ENCODE measurements around the gene ABT1.

ABT1 gene

GRCh38 chr6:26553635-26554446, 42.9 kb upstream of the ABT1 start:
- no peaks in the 10 kb centered on the region for H3K27me3 ChIP-seq (replicated peaks in 2 of 5; ENCODE audit: control insufficient read depth in 4 of 5, insufficient read depth in 5 of 5, low read length in 4 of 5)
- H3K4me1 ChIP-seq (ENCODE audit: control extremely low read depth in 1 of 4, control insufficient read depth in 4 of 4, insufficient read depth in 4 of 4, low read length in 3 of 4) = peaks cover 10 to 22% (median 20%) of the 10 kb centered on the region in 4 experiments
- CTCF ChIA-PET = interaction anchor here (0.8 to 5.1 kb wide), 11 partner anchors 12 to 264 kb away, joined by 3 to 21 read pairs (median 4); partner anchors contain the start of gene HMGN4
- H3K27ac ChIP-seq (ENCODE audit: insufficient read depth in 1 of 2, low read depth in 1 of 2, low read length in 2 of 2, poor library complexity in 1 of 2, severe bottlenecking in 2 of 2) = peak overlapping the region in 1 of 2 experiments; percentile 78
- no peaks in the 10 kb centered on the region for H3K9me3 ChIP-seq (ENCODE audit: control extremely low read depth in 1 of 5, control insufficient read depth in 4 of 5, insufficient read depth in 2 of 5, low read depth in 1 of 5, low read length in 4 of 5)
- DNase-seq = peak; percentile 85 to 93 (median 92)
- POLR2A ChIA-PET = interaction anchor here (1.4 to 1.6 kb wide), 2 partner anchors 15 to 18 kb away, joined by 3 to 5 read pairs; no protein-coding TSS in a partner anchor
- peak overlapping the region in 6 of 7 experiments; percentile 75 to 100 (median 90) for H3K4me3 ChIP-seq (ENCODE audit: control insufficient read depth in 1 of 7, extremely low read depth in 1 of 7, insufficient read depth in 4 of 7, low read depth in 2 of 7, low read length in 6 of 7)
- H3K36me3 ChIP-seq (ENCODE audit: control insufficient read depth in 4 of 4, insufficient read depth in 4 of 4, low read length in 3 of 4) = no peaks in the 10 kb centered on the region
- 1% methylated on average over 19 of the region's 19 CpGs for WGBS (ENCODE audit: insufficient coverage)

DNA sequence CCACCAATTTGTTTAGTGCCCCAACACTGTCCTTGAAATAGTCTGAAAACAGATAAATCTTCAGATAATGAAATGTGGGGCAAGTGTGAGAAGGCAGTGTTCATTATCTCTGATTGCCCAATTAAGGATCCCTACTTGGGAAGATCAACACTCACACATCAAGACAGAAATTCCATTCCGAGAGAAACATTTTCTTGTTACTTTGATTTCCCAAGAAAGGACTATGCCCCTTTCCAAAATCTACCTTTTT, 42.4 kb upstream of the ABT1 start:
- DNase-seq = no peak
- ChIA-PET CTCF (interaction anchor here (1.1 to 5.1 kb wide), 9 partner anchors 12 to 265 kb away, joined by 3 to 21 read pairs (median 4); partner anchors contain the start of gene HMGN4), POLR2A (interaction anchor here (1.6 kb wide), 1 partner anchor 14 kb away, joined by 3 read pairs; no protein-coding TSS in a partner anchor)
- no peaks in the 10 kb centered on the region for H3K9me3 ChIP-seq (ENCODE audit: control extremely low read depth in 1 of 5, control insufficient read depth in 4 of 5, insufficient read depth in 2 of 5, low read depth in 1 of 5, low read length in 4 of 5)
- no peaks in the 10 kb centered on the region for H3K27me3 ChIP-seq (replicated peaks in 2 of 5; ENCODE audit: control insufficient read depth in 4 of 5, insufficient read depth in 5 of 5, low read length in 4 of 5)
- WGBS (ENCODE audit: insufficient coverage) = 33% methylated on average over 1 of the region's 1 CpG
- H3K27ac ChIP-seq (ENCODE audit: insufficient read depth in 1 of 2, low read depth in 1 of 2, low read length in 2 of 2, poor library complexity in 1 of 2, severe bottlenecking in 2 of 2) = peak overlapping the region in 1 of 2 experiments; percentile 78
- no peaks in the 10 kb centered on the region for H3K36me3 ChIP-seq (ENCODE audit: control insufficient read depth in 4 of 4, insufficient read depth in 4 of 4, low read length in 3 of 4)
- H3K4me1 ChIP-seq (ENCODE audit: control extremely low read depth in 1 of 4, control insufficient read depth in 4 of 4, insufficient read depth in 4 of 4, low read length in 3 of 4) = peaks cover 10 to 22% (median 20%) of the 10 kb centered on the region in 4 experiments
- H3K4me3 ChIP-seq (ENCODE audit: control insufficient read depth in 1 of 7, extremely low read depth in 1 of 7, insufficient read depth in 4 of 7, low read depth in 2 of 7, low read length in 6 of 7) = peak overlapping the region in 6 of 7 experiments; percentile 75 to 100 (median 90)

DNA sequence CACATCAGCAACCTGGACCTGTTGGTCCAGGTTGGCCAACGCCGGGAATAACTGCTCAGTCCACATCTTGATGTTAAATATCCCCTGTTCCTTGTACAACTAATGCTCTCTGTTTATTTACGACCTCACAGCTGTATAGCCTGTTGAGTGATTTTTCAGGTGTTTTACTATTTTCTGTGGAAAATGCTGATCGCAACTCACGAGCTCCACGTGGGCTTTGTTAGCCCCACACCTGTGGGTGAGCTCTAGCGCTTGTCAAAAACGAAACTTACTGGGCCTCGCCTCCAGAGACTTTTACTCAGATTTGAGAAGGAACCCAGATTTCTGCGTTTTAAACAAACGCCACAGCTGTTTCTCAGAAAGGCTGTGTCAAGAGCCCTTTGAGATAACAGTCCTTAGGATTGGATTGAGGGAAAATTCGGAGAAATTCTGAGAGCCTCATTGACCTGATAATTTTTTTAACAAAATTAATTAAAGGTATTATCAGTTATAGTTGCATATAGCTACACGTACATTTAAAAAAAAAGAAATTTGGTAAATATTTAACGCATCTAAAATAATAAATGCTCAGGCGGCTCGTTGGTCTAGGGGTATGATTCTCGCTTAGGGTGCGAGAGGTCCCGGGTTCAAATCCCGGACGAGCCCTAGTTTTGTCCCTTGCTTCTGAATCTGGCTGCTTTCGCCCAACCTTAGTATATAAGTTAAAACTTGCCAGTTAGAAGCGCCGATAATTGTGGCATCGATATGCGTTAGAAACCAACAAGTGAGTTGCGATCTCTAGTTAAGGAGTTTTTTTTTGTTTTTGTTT, 41.9 kb upstream of the ABT1 start:
- no peaks in the 10 kb centered on the region for H3K9me3 ChIP-seq (ENCODE audit: control extremely low read depth in 1 of 5, control insufficient read depth in 4 of 5, insufficient read depth in 2 of 5, low read depth in 1 of 5, low read length in 4 of 5)
- H3K27me3 ChIP-seq (replicated peaks in 2 of 5; ENCODE audit: control insufficient read depth in 4 of 5, insufficient read depth in 5 of 5, low read length in 4 of 5) = no peaks in the 10 kb centered on the region
- WGBS (ENCODE audit: insufficient coverage) = 14% methylated on average over 17 of the region's 27 CpGs
- no peaks in the 10 kb centered on the region for H3K36me3 ChIP-seq (ENCODE audit: control insufficient read depth in 4 of 4, insufficient read depth in 4 of 4, low read length in 3 of 4)
- H3K27ac ChIP-seq (ENCODE audit: insufficient read depth in 1 of 2, low read depth in 1 of 2, low read length in 2 of 2, poor library complexity in 1 of 2, severe bottlenecking in 2 of 2) = peak overlapping the region in 1 of 2 experiments; percentile 45
- peak overlapping the region in 6 of 7 experiments; percentile 75 to 100 (median 90) for H3K4me3 ChIP-seq (ENCODE audit: control insufficient read depth in 1 of 7, extremely low read depth in 1 of 7, insufficient read depth in 4 of 7, low read depth in 2 of 7, low read length in 6 of 7)
- ChIA-PET POLR2A (no interaction called here), CTCF (interaction anchor here (1.0 to 5.1 kb wide), 6 partner anchors 9 to 265 kb away, joined by 3 to 21 read pairs (median 4); no protein-coding TSS in a partner anchor)
- peak in 2 of 3 donors; percentile 68 to 79 for DNase-seq
- H3K4me1 ChIP-seq (ENCODE audit: control extremely low read depth in 1 of 4, control insufficient read depth in 4 of 4, insufficient read depth in 4 of 4, low read length in 3 of 4) = peaks cover 10 to 22% (median 19%) of the 10 kb centered on the region in 4 experiments

DNA sequence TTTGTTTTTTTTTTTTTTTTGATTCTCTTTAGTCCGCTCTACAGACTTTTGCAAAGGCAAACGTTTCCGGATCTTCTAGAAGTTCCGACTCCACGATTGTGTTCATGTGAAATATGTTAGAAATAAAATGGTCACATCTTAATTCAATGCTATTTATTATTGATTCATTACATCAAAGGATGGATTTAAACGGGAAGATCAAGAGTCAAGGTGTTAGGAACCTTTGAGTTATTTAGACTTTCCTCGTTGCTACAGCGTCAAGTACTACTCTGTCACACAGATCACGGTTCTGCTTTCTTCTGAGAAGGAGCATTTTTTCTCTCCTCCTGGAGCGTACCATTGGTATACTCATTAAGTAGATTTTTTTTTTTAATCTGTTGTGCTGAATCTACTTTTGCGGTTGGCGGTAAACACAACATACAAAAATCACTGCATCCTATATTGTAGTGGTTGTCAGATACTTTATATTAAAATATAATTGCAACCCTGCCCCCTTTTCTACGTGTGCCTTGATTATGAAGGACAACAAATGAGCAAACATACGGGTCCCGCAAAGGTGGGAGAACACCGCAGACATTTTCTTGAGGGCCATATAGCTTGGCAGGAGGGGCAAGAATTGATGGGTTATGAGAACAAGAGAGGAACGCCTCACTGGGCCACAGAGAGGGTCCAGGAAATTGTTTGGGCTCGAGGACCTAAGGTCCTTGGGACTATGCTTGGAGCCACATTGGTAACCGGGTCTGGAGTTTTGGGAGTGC, 41.1 kb upstream of the ABT1 start:
- DNase-seq = peak in 1 of 3 donors; percentile 45
- no peaks in the 10 kb centered on the region for H3K27me3 ChIP-seq (replicated peaks in 2 of 5; ENCODE audit: control insufficient read depth in 4 of 5, insufficient read depth in 5 of 5, low read length in 4 of 5)
- no peaks in the 10 kb centered on the region for H3K36me3 ChIP-seq (ENCODE audit: control insufficient read depth in 4 of 4, insufficient read depth in 4 of 4, low read length in 3 of 4)
- WGBS (ENCODE audit: insufficient coverage) = 74% methylated on average over 10 of the region's 19 CpGs
- CTCF ChIA-PET = interaction anchor here (1.0 to 5.1 kb wide), 3 partner anchors 10 to 17 kb away, joined by 3 to 21 read pairs (median 4); no protein-coding TSS in a partner anchor
- H3K9me3 ChIP-seq (ENCODE audit: control extremely low read depth in 1 of 5, control insufficient read depth in 4 of 5, insufficient read depth in 2 of 5, low read depth in 1 of 5, low read length in 4 of 5) = no peaks in the 10 kb centered on the region
- peaks cover 10 to 18% (median 15%) of the 10 kb centered on the region in 4 experiments for H3K4me1 ChIP-seq (ENCODE audit: control extremely low read depth in 1 of 4, control insufficient read depth in 4 of 4, insufficient read depth in 4 of 4, low read length in 3 of 4)
- peak overlapping the region in 2 of 7 experiments; percentile 86 to 99 for H3K4me3 ChIP-seq (ENCODE audit: control insufficient read depth in 1 of 7, extremely low read depth in 1 of 7, insufficient read depth in 4 of 7, low read depth in 2 of 7, low read length in 6 of 7)
- POLR2A ChIA-PET = no interaction called here
- H3K27ac ChIP-seq (ENCODE audit: insufficient read depth in 1 of 2, low read depth in 1 of 2, low read length in 2 of 2, poor library complexity in 1 of 2, severe bottlenecking in 2 of 2) = peak overlapping the region in 1 of 2 experiments; percentile 17

DNA sequence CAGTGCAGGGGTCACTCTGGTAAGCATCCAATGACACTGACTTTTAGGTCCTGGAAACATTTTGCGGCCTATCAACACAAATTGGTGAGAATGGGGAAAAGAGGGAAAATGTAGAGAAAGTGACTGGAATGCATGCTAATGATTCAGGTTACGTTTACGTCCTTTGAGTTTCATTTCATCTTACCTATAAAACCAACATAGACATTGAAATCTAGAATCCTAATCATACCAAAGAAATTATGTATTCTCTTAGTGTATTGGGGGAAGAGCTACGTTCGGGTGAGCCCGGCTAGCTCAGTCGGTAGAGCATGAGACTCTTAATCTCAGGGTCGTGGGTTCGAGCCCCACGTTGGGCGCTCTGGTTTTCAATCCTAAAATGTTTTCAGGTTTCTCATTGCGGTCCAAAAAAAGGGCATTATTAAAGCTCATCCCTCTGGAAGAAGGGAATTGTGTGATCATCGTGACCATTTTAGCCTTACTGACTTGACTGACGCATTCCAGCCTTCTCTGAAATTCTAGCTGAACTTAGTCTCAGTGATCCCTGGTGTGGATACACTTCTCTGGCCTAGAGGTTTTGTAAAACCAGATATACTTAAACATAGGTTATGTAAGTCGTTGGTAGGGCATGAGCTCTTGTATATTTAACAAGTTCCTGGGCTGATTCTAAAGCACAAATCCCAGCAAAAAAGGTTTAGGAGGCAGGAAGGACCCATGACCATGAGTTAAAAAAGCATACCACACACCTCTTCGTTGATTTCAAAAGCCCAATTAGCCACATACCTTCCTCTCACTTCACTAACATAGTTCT, 40.3 kb upstream of the ABT1 start:
- CTCF ChIA-PET = interaction anchor here (0.7 to 1.0 kb wide), 2 partner anchors 10 to 353 kb away, joined by 3 read pairs; no protein-coding TSS in a partner anchor
- POLR2A ChIA-PET = no interaction called here
- no peaks in the 10 kb centered on the region for H3K9me3 ChIP-seq (ENCODE audit: control extremely low read depth in 1 of 5, control insufficient read depth in 4 of 5, insufficient read depth in 2 of 5, low read depth in 1 of 5, low read length in 4 of 5)
- H3K4me1 ChIP-seq (ENCODE audit: control extremely low read depth in 1 of 4, control insufficient read depth in 4 of 4, insufficient read depth in 4 of 4, low read length in 3 of 4) = peaks cover 10 to 18% (median 15%) of the 10 kb centered on the region in 4 experiments
- DNase-seq = peak in 2 of 3 donors; percentile 32 to 52
- H3K27me3 ChIP-seq (replicated peaks in 2 of 5; ENCODE audit: control insufficient read depth in 4 of 5, insufficient read depth in 5 of 5, low read length in 4 of 5) = no peaks in the 10 kb centered on the region
- H3K36me3 ChIP-seq (ENCODE audit: control insufficient read depth in 4 of 4, insufficient read depth in 4 of 4, low read length in 3 of 4) = no peaks in the 10 kb centered on the region
- WGBS (ENCODE audit: insufficient coverage) = 47% methylated on average over 13 of the region's 16 CpGs
- peak overlapping the region in 1 of 7 experiments; percentile 19 for H3K4me3 ChIP-seq (ENCODE audit: control insufficient read depth in 1 of 7, extremely low read depth in 1 of 7, insufficient read depth in 4 of 7, low read depth in 2 of 7, low read length in 6 of 7)
- peak overlapping the region in 1 of 2 experiments; percentile 17 for H3K27ac ChIP-seq (ENCODE audit: insufficient read depth in 1 of 2, low read depth in 1 of 2, low read length in 2 of 2, poor library complexity in 1 of 2, severe bottlenecking in 2 of 2)
